ENCODE data around the gene SORCS2. TPM values are rescaled to one million over a fixed set of nuclear protein-coding genes. Genes with fewer than 3 reads are reported as not detected.

SORCS2 gene
- total and polyA plus RNA-seq, 2 of the 4 experiments (the other 2 are of a cell fraction) = 0.36 to 0.62 TPM

DNA sequence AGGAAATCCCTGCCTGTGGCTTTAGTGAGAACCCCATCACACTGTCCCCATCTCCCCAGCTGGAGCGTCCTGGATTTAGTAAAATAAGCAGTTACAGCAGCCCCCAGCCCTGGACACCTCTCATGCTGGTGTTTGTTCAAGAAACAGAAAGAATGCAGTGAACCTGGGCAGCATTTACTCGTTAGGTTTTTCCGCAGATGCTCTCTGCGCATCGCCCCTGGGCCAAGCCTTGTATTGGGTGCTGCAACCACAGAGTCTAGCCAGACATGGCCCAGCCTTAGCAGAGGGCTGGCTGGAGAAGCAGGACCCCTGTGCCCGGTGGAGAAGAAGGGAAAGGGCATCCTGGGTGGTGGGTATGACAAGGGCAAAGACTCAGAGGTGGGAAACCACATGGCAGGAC is 378.7 kb downstream of the SORCS2 start (continued):
- TF ChIP-seq, protein P1, sequence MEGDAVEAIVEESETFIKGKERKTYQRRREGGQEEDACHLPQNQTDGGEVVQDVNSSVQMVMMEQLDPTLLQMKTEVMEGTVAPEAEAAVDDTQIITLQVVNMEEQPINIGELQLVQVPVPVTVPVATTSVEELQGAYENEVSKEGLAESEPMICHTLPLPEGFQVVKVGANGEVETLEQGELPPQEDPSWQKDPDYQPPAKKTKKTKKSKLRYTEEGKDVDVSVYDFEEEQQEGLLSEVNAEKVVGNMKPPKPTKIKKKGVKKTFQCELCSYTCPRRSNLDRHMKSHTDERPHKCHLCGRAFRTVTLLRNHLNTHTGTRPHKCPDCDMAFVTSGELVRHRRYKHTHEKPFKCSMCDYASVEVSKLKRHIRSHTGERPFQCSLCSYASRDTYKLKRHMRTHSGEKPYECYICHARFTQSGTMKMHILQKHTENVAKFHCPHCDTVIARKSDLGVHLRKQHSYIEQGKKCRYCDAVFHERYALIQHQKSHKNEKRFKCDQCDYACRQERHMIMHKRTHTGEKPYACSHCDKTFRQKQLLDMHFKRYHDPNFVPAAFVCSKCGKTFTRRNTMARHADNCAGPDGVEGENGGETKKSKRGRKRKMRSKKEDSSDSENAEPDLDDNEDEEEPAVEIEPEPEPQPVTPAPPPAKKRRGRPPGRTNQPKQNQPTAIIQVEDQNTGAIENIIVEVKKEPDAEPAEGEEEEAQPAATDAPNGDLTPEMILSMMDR (conservative IDR thresholded peaks at IDR 0.05; ENCODE audit: low read depth, low read length) = no peak

DNA sequence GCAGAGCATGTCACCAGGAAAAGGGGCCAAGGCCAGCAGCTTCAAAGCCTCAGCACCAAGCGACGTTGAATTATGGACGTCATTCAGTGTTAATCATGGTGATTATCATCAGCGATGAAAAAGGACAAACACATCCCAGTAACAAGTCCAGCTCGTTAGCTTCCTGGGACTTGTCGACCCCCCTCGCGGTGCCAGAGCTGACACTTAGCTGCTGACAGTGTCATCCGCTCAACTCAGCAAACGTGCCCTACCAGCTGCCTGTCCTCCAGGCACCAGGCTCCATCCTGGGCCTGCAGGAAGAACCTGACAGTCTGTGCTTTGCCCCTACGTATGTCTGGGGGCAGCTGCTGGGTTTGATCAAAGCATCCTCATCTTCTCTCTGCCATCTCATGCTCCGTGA is 379.4 kb downstream of the SORCS2 start:
- CTCF ChIA-PET = interaction anchor here (1.4 kb wide), 1 partner anchor 9 kb away, joined by 3 read pairs; no protein-coding TSS in a partner anchor
- WGBS, 2 experiments (ENCODE audit: extremely low coverage in 2 of 2, insufficient read length in 1 of 2) = 26% methylated on average over 12 of the region's 12 CpGs; no CpG with 5 or more reads in 1 of the 2 experiments

More for the DNA sequence above, 379.4 kb downstream of the SORCS2 start:
- ATAC-seq (ENCODE audit: low read depth) = no peak
- peaks cover 6% of the 10 kb centered on the region for H3K27me3 ChIP-seq (ENCODE audit: control insufficient read depth, insufficient read depth, low read length)
- H2AK5ac ChIP-seq (ENCODE audit: low read depth, low read length) = no peak overlapping the region
- H3K27ac ChIP-seq (ENCODE audit: insufficient read depth, low read length) = no peak overlapping the region
- H3K4me3 ChIP-seq (ENCODE audit: insufficient read depth, low read depth, low read length) = no peak overlapping the region
- H4K91ac ChIP-seq (ENCODE audit: insufficient read depth, low read depth, low read length) = no peak overlapping the region
- no peak for DNase-seq
- H3K9me3 ChIP-seq (ENCODE audit: control insufficient read depth, insufficient read depth, low read length) = peaks cover 23% of the 10 kb centered on the region
- in situ Hi-C loops (cut with MboI; ENCODE audit: low sequenced_read_pairs) (no loop called here), intact Hi-C loops (cut with micrococcal nuclease) (no loop called here), dilution Hi-C loops (cut with HindIII; ENCODE audit: low sequenced_read_pairs, unreplicated experiment) (no loop called here)
- H4K20me1 ChIP-seq (ENCODE audit: insufficient read depth, low read length) = no peaks in the 10 kb centered on the region
- no peak overlapping the region for H2BK5ac ChIP-seq (ENCODE audit: low read depth, low read length, poor library complexity, severe bottlenecking)
- H3K56ac ChIP-seq (ENCODE audit: extremely low read depth, insufficient read depth, low read length) = no peak overlapping the region
- no peak overlapping the region for H3K18ac ChIP-seq (ENCODE audit: low read depth, low read length)
- H3K14ac ChIP-seq (replicated peaks; ENCODE audit: low read depth, low read length) = no peak overlapping the region
- no peak overlapping the region for H2AK9ac ChIP-seq (replicated peaks; ENCODE audit: low read depth, low read length, poor library complexity)
- H2BK15ac ChIP-seq (ENCODE audit: low read depth, low read length) = no peak overlapping the region
- no peak overlapping the region for H3K4me2 ChIP-seq (ENCODE audit: low read depth, low read length)
- H3K9me1 ChIP-seq (ENCODE audit: insufficient read depth, low read length) = no peaks in the 10 kb centered on the region
- no peak overlapping the region for H4K8ac ChIP-seq (ENCODE audit: low read depth in 2 of 2, low read length in 2 of 2)
- TF ChIP-seq CHD1 (IDR thresholded peaks at IDR 0.05; ENCODE audit: low read depth, low read length) = no peak
- no peak for TF ChIP-seq RCOR1 (IDR thresholded peaks at IDR 0.05; ENCODE audit: insufficient replicate concordance, low read length)
- no peak for TF ChIP-seq RAD21 (IDR thresholded peaks at IDR 0.05; ENCODE audit: low read length)
- TF ChIP-seq FOS (IDR thresholded peaks at IDR 0.05; ENCODE audit: low read depth, low read length) = no peak
- TF ChIP-seq, protein P1 (conservative IDR thresholded peaks at IDR 0.05; ENCODE audit: low read depth, low read length) = no peak
- TF ChIP-seq NFE2L2 (IDR thresholded peaks at IDR 0.05; ENCODE audit: low read depth, low read length) = no peak
- TF ChIP-seq, protein P2, sequence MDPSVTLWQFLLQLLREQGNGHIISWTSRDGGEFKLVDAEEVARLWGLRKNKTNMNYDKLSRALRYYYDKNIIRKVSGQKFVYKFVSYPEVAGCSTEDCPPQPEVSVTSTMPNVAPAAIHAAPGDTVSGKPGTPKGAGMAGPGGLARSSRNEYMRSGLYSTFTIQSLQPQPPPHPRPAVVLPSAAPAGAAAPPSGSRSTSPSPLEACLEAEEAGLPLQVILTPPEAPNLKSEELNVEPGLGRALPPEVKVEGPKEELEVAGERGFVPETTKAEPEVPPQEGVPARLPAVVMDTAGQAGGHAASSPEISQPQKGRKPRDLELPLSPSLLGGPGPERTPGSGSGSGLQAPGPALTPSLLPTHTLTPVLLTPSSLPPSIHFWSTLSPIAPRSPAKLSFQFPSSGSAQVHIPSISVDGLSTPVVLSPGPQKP (IDR thresholded peaks at IDR 0.05; ENCODE audit: borderline replicate concordance, low read depth, low read length) = no peak
- no peak for TF ChIP-seq SMC3 (IDR thresholded peaks at IDR 0.05; ENCODE audit: low read depth, low read length)
- TF ChIP-seq MXI1 (IDR thresholded peaks at IDR 0.05; ENCODE audit: borderline replicate concordance, low read depth, low read length) = no peak
- no peak for TF ChIP-seq MAZ (IDR thresholded peaks at IDR 0.05; ENCODE audit: borderline replicate concordance, low read depth, low read length)
- no peak overlapping the region for H2BK120ac ChIP-seq (ENCODE audit: low read depth, low read length)
- POLR2A ChIA-PET (ENCODE audit: unreplicated experiment) = no interaction called here
- no TSS peak for BruUV-seq (replicated peaks)
- H2AFZ ChIP-seq (replicated peaks; ENCODE audit: low read length, poor library complexity) = peak overlapping the region; percentile 17
- H3K36me3 ChIP-seq (ENCODE audit: control insufficient read depth, insufficient read depth, low read length) = no peaks in the 10 kb centered on the region
- no peak overlapping the region for H3K9ac ChIP-seq (ENCODE audit: low read depth, low read length)
- no peak overlapping the region for H4K5ac ChIP-seq (ENCODE audit: low read depth, low read length)
- H2BK20ac ChIP-seq (ENCODE audit: low read depth, low read length) = no peak overlapping the region
- H3K23ac ChIP-seq (ENCODE audit: low read depth, low read length) = no peak overlapping the region
- H3K4ac ChIP-seq (ENCODE audit: low read depth, low read length) = no peak overlapping the region
- H3K79me1 ChIP-seq (ENCODE audit: low read depth in 1 of 2, low read length in 2 of 2) = no peaks in the 10 kb centered on the region
- no peaks in the 10 kb centered on the region for H3K4me1 ChIP-seq (ENCODE audit: control insufficient read depth, insufficient read depth, low read length)
